Stimulated activated CD4-positive, alpha-beta T cell treated with anti-CD3 and anti-CD28 coated beads, Interleukin-1b, Interleukin-23, amount 100 ng/mL, for 48 hours (primary cell): ENCODE results near the gene SCAMP3.
A peak's percentile ranks its signal among the peaks of the same experiment; 100 is the strongest.
"Not testable (repeated sequence)": the region's sequence is repeated elsewhere in the genome, so short reads cannot be mapped to it uniquely, and the experiment has no call there.

Source experiments
- DNase-seq: peaks from one replicate; pipeline ENCODE4 v3.0.0-alpha.2; 2020

The SCAMP3 gene

GRCh38 chr1:155261852-155262673 lies at the start of gene SCAMP3:
Gene SCAMP3 (minus strand): TSS chr1:155262360. CDS start chr1:155262151, 209 bp downstream.
- DNase-seq: peak; percentile 89

DNA sequence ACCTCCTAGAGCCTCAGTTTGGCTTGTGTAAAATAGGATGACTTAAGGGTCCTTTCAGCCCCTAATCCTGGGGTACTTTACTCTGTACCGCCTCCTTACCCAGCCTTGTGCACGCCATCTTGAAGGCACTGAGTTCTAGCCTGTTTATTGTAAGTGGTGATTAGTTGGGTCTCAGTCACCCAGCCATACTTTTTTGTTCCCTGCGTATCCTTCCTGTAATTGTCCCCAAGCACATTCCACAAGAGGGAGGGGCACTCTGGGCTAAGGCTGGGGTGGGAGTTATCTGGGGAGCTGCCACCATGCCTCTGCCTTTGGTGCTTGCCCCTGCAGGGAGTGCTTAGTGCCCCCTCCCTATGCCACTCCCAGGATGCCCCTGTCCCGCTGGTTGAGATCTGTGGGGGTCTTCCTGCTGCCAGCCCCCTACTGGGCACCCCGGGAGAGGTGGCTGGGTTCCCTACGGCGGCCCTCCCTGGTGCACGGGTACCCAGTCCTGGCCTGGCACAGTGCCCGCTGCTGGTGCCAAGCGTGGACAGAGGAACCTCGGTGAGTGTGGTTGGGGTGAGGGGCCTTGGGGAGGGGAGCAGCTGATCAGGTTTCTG lies 47.4 kb upstream of the SCAMP3 start:
- DNase-seq: peak; percentile 4

- peak; percentile 99 for DNase-seq
Measured at GRCh38 chr1:155308493-155309422, 46.6 kb upstream of the SCAMP3 start, which contains the start of gene FDPS. Gene FDPS (plus strand): TSS chr1:155308866. CDS start chr1:155309790, 924 bp downstream.

DNA sequence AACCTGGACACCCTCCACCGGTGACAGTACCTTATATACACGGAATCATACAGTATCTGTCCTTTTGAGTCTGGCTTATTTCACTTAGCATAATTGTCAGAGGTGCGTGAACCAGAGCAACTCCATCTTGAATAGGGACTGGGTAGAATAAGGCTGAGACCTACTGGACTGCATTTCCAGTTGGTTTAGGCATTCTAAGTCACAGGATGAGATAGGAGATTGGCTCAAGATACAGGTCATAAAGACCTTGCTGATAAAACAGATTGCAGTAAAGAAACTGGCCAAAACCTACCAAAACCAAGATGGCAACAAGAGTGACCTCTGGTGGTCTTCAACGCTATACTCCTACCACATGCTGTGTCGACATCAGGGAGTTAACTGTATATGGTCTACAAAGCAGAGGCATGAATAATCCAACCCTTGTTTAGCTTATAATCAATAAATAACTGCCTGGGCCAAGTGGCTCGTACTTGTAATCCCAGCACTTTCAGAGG lies 45.1 kb upstream of the SCAMP3 start:
- DNase-seq: no peak

GRCh38 chr1:155305881-155306391 lies 43.8 kb upstream of the SCAMP3 start:
- DNase-seq: no peak

- DNase-seq: no peak
Measured at GRCh38 chr1:155304558-155305063, 42.5 kb upstream of the SCAMP3 start.

GRCh38 chr1:155301342-155301841 lies 39.2 kb upstream of the SCAMP3 start, which contains the start of gene PKLR:
Gene PKLR (minus strand): TSS chr1:155301438. CDS start chr1:155301395, 43 bp downstream.
- DNase-seq: no peak

- no peak for DNase-seq
Measured at GRCh38 chr1:155300553-155301329, 38.6 kb upstream of the SCAMP3 start.

DNA sequence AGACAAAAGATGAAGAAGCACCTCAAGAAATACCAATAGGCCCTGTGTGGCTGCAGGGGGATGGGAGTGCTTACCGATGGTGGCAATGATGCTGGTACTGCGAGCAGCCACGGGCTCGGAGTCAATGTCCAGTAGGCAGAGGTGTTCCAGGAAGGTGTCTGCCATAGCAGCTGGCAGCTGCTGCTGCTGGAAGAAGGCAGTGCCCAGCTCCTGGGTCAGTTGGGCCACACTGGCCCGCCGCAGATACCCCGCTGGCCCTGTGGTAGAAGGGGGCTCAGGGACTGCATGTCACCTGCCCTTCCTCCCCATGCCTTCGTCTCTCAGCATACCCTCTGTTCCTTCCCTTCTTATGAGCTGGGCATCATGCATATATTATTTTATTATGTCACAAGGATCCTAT lies 37.9 kb upstream of the SCAMP3 start:
- DNase-seq: no peak

DNA sequence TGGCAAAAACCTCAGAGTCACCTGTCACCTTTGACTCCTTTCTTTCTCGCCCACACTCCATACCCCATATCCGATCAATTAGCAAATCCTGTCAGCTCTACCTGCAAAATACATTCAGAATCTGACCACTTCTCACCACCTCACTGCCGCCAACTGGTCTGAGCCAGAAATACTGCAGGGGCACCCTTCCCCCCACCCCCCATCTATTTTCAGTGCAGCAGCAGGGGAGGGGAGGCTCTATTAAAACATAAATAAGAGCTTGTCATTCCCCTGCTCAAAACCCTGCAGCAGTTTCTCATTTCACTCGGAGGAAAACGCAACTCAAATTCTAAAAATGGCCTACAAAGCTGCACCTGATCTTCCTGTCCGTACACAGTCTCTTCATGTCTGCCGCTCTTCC lies 35.2 kb upstream of the SCAMP3 start:
- no peak for DNase-seq

DNA sequence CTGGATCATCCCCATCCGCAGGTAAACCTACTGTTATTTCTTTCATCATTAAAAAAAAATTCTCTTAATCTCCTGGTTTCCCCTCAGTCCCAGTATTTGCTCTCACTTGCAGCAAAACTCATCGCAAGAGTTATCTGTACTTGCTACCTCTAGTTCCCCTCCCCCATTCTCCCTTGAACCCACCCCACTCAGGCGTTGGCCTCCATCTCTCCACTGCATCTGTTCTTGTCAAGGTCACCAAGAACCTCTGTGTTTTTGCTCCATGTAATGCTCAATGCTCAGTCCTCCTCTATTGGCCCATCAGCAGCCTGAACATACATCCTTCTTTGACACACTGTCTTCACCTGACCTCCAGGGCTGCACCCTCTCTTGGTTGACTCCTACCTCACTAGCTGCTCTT lies 34.5 kb upstream of the SCAMP3 start:
- DNase-seq: no peak

- no peak for DNase-seq
Measured at GRCh38 chr1:155295942-155296267, 33.7 kb upstream of the SCAMP3 start.

GRCh38 chr1:155295183-155295941 lies 33.2 kb upstream of the SCAMP3 start:
- no peak for DNase-seq

GRCh38 chr1:155294520-155295182 lies 32.5 kb upstream of the SCAMP3 start:
- no peak for DNase-seq

DNA sequence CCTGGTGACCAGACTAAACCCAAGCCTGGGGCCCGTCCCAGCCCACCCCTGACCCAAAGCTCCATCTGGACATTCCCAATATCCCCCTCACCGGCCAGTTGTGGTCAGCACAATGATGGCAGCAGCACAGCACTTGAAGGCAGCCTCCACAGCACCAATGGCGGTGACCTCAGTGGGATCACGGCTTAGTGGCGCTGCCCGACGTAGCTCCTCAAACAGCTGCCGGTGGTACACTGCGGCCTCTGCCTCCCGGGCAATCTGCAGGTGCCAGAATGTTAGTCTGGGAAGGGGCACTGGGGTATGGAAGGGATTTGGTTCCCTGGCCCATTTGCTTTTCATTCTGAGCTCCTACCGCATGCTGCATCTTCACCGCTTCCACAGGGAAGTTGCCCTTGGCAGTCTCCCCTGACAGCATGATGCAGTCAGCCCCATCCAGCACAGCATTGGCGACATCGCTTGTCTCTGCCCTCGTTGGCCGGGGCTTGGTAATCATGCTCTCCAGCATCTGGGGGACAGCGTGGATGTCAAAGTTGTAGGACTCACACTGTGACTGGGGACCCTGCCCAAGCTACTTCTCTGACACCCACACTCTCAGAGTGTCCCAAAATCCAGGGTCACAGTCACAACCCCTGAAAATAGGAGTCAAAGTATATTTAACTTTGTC lies 31.1 kb upstream of the SCAMP3 start:
- DNase-seq: no peak

DNA sequence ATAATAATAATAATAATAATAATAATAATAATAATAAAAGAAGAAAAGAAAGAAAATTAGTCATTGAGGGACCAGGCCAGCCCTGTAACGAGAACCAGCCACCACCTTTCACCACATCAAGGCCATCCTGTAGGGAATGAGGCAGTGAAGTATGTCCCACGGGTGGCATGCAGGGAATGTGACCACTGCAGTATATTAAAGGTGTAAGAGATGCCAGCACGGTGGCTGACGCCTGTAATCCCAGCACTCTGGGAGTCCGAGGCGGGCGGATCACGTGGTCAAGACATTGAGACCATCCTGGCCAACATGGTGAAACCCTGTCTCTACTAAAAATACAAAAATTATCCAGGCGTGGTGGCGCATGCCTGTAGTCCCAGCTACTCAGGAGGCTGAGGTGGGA lies 28.8 kb upstream of the SCAMP3 start:
- not testable (repeated sequence) for DNase-seq

GRCh38 chr1:155287987-155288543 lies 25.9 kb upstream of the SCAMP3 start:
- DNase-seq: no peak

DNA sequence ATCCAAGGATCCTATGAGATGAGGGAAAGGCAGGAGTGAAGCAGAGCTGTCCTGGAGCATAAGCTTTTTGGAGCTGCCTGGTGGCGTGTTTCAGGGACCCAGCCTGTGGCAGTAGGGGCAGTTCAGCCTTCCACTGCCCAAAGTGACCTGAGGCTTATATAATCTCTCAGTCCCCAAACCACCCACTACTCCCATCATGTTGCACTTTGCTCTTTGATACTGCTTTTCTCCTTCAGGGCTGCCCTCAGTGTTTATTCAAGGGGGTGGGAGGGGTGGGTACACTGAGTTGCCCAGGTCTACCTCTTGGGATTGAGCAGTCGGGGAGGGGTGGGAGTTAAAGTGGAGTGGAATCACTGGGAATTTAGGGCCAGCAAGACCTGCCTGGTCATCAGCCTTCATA lies 24.4 kb upstream of the SCAMP3 start:
- DNase-seq: no peak

DNA sequence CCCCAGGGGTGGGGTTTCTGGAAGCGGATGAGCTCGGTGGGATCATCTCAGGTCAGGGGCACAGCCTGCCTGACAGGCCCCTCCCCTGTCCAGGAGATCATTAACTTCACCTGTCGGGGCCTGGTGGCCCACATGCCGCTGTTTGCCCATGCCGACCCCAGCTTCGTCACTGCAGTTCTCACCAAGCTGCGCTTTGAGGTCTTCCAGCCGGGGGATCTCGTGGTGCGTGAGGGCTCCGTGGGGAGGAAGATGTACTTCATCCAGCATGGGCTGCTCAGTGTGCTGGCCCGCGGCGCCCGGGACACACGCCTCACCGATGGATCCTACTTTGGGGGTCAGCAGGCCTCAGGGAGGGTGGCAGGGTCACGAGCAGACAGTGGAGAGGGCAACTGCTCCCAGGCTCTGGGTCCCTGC lies 23.5 kb upstream of the SCAMP3 start:
- no peak for DNase-seq
